Caco-2 (cell line): Measurements from ENCODE around the gene NACC1. TPM values are rescaled to one million over a fixed set of nuclear protein-coding genes. Genes with fewer than 3 reads are reported as not detected.
A peak's percentile ranks its signal among the peaks of the same experiment; 100 is the strongest.

Experiments used
- Bru-seq: library from RNA; stranded (reverse); fragments of 400-500 nt; gene quantifications from one replicate; lab custom pipeline; 2021; lab: Mats Ljungman, UMichigan
- BruChase-seq, 2 experiments: library from RNA; stranded (reverse); fragments of 400-500 nt; gene quantifications; one replicate each; lab custom pipeline; 2021; lab: Mats Ljungman, UMichigan
- BruUV-seq: library from RNA; stranded (reverse); fragments of 400-500 nt; replicated peaks from 2 replicates; lab custom pipeline; 2021; lab: Mats Ljungman, UMichigan
- CTCF ChIA-PET: fragments of 300-600 bp; sonication (Branson Sonifier 250); formaldehyde crosslinking; loops from one replicate; lab custom pipeline; 2022; ENCODE audit warnings: antibody characterized with exemption; lab: Charles Lee
- POLR2A ChIA-PET: fragments of 300-600 bp; sonication (Branson Sonifier 250); formaldehyde crosslinking; loops from one replicate; lab custom pipeline; 2022; ENCODE audit warnings: antibody characterized with exemption; lab: Charles Lee
- DNase-seq, 2 experiments: peaks; one replicate each; pipeline versions ENCODE4 v3.0.0 to v3.0.0-alpha.2; 2020 to 2022
- H3K27me3 ChIP-seq: replicated peaks from 2 replicates; pipeline ENCODE4 v1.6.0; 2011; ENCODE audit warnings: low read length; ENCODE audit not compliant: control insufficient read depth, insufficient read depth
- H3K36me3 ChIP-seq: 2 replicates; pipeline ENCODE4 v1.5.1; 2011; ENCODE audit warnings: low read length; ENCODE audit not compliant: control insufficient read depth, insufficient read depth
- H3K4me1 ChIP-seq: fragments of 250-450 bp; sonication (Bioruptor Pico); 2 replicates; pipeline ENCODE4 v1.5.1; 2020; ENCODE audit warnings: mild to moderate bottlenecking
- H3K4me3 ChIP-seq: 2 replicates; pipeline ENCODE4 v1.5.1; 2011; ENCODE audit warnings: low read depth, mild to moderate bottlenecking, control low read depth, low read length
- H3K9me3 ChIP-seq: fragments of 250-450 bp; sonication (Bioruptor Pico); 2 replicates; pipeline ENCODE4 v1.5.1; 2020; ENCODE audit warnings: mild to moderate bottlenecking, moderate library complexity
- H3K27ac Mint-ChIP-seq: one replicate; pipeline ENCODE4 v1.8.0; 2022; ENCODE audit warnings: mixed read lengths; ENCODE audit not compliant: unreplicated experiment
- H3K27me3 Mint-ChIP-seq: one replicate; pipeline ENCODE4 v1.8.0; 2022; ENCODE audit warnings: mixed read lengths; ENCODE audit not compliant: insufficient read depth, unreplicated experiment
- H3K36me3 Mint-ChIP-seq: one replicate; pipeline ENCODE4 v1.8.0; 2022; ENCODE audit warnings: mild to moderate bottlenecking, mixed read lengths; ENCODE audit not compliant: insufficient read depth, unreplicated experiment
- H3K4me1 Mint-ChIP-seq: one replicate; pipeline ENCODE4 v1.8.0; 2022; ENCODE audit warnings: low read depth, mixed read lengths; ENCODE audit not compliant: unreplicated experiment
- H3K4me3 Mint-ChIP-seq: one replicate; pipeline ENCODE4 v1.8.0; 2022; ENCODE audit warnings: mild to moderate bottlenecking, moderate library complexity, mixed read lengths; ENCODE audit not compliant: unreplicated experiment
- H3K9me3 Mint-ChIP-seq: one replicate; pipeline ENCODE4 v1.8.0; 2022; ENCODE audit warnings: mixed read lengths; ENCODE audit not compliant: unreplicated experiment
- intact Hi-C: fragments of 100-400 bp; cut with micrococcal nuclease; formaldehyde crosslinking; loops from one replicate; pipeline ENCODE4 v1.10.0; 2022; ENCODE audit not compliant: unreplicated experiment
- long read RNA-seq: library from polyadenylated mRNA; stranded (forward); transcript quantifications from one replicate; pipeline ENCODE4 v2.0.0, GENCODE V29; 2022
- total RNA-seq: library from RNA; stranded (reverse); gene quantifications from 2 replicates; pipeline ENCODE4 v1.2.3, GENCODE V29; 2022
- TF ChIP-seq, protein P1 (sequence below), 2 experiments: fragments of 200-600 bp in 1 of 2; IDR thresholded peaks; 1 replicate in 1 of 2; 2 replicates in 1 of 2; pipeline versions ENCODE4 v1.5.1 to v1.8.0; 2011 to 2022; ENCODE audit warnings: antibody characterized with exemption in 1 of 2, control low read depth in 1 of 2, inconsistent platforms in 1 of 2, low read depth in 1 of 2, low read length in 1 of 2, mild to moderate bottlenecking in 1 of 2, moderate library complexity in 1 of 2; ENCODE audit not compliant: insufficient read depth in 1 of 2, severe bottlenecking in 1 of 2, unreplicated experiment in 1 of 2

Gene NACC1
- 89.6 and 92.7 TPM in 2 replicates for total RNA-seq
- percentile 73 among the genes with signal in this experiment for Bru-seq, nascent RNA
- percentile 85 among the genes with signal in this experiment for BruChase-seq, experiment 1, labeled RNA remaining after a 2-hour chase
- BruChase-seq, experiment 2, labeled RNA remaining after a 6-hour chase = percentile 91 among the genes with signal in this experiment
- long read RNA-seq, partial matches to known transcripts = 1 of 12 reads
- long read RNA-seq, other reads (novel, unspliced or antisense) = 11 of 12 reads

DNA sequence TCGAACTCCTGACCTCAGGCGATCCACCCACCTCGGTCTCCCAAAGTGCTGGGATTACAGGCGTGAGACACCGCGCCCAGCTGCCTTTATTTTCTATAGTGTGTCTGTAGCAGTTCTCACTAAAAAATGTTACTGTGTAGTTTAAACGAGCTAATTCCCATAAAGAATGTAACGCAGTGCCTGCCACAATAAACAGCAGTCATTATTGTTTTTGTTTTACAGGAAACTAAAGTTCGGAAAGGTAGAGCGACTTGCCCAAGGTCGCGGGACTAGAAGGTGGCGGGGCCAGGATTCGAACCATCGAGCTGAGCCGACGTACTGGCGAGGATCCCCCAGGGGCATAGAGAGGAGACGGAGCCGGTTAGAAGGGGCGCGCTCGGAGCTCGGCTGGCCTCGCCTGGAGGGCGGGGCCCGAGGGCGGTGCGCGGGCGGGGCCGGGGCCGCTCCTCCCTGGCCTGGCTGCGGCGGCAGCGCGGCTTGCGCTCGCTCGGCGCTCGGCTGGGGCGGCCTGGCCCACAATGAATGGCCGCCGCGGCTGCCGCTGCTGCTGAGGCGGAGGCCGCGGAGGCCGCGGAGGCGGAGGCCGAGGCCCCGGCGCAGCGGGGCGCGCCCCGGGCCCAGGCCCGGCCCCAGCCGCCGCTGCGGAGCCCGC lies at the start of gene NACC1:
Gene NACC1 (plus strand): TSS at position 493 of the 652 bp plus-strand sequence. CDS start 16,944 bp downstream, outside the sequence.
- Mint-ChIP-seq H3K4me3 (peak within 1 kb of the TSS; percentile 100), H3K36me3 (peaks cover 23% of the 10 kb centered on the region), H3K27me3 (no peaks in the 10 kb centered on the region), H3K27ac (peak within 1 kb of the TSS; percentile 96), H3K4me1 (peaks cover 6% of the 10 kb centered on the region), H3K9me3 (no peaks in the 10 kb centered on the region)
- H3K9me3 ChIP-seq = no peaks in the 10 kb centered on the region
- peak; percentile 87 to 93 for DNase-seq
- H3K27me3 ChIP-seq = no peaks in the 10 kb centered on the region
- CTCF ChIA-PET = interaction anchor here (0.5 to 0.9 kb wide), 4 partner anchors 10 to 152 kb away, joined by 3 to 5 read pairs (median 4); no protein-coding TSS in a partner anchor
- H3K4me1 ChIP-seq = no peaks in the 10 kb centered on the region
- BruUV-seq = no TSS peak
- TF ChIP-seq, protein P1, sequence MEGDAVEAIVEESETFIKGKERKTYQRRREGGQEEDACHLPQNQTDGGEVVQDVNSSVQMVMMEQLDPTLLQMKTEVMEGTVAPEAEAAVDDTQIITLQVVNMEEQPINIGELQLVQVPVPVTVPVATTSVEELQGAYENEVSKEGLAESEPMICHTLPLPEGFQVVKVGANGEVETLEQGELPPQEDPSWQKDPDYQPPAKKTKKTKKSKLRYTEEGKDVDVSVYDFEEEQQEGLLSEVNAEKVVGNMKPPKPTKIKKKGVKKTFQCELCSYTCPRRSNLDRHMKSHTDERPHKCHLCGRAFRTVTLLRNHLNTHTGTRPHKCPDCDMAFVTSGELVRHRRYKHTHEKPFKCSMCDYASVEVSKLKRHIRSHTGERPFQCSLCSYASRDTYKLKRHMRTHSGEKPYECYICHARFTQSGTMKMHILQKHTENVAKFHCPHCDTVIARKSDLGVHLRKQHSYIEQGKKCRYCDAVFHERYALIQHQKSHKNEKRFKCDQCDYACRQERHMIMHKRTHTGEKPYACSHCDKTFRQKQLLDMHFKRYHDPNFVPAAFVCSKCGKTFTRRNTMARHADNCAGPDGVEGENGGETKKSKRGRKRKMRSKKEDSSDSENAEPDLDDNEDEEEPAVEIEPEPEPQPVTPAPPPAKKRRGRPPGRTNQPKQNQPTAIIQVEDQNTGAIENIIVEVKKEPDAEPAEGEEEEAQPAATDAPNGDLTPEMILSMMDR (IDR thresholded peaks at IDR 0.05; ENCODE audit: insufficient read depth in 1 of 2, low read depth in 1 of 2, low read length in 1 of 2, severe bottlenecking in 1 of 2, unreplicated experiment in 1 of 2) = no peak
- POLR2A ChIA-PET = interaction anchor here (0.7 to 1.0 kb wide), 4 partner anchors 10 to 46 kb away, joined by 3 to 6 read pairs (median 4); no protein-coding TSS in a partner anchor
- H3K36me3 ChIP-seq = peaks cover 1% of the 10 kb centered on the region
- peak within 1 kb of the TSS; percentile 93 for H3K4me3 ChIP-seq
- intact Hi-C loops = loop anchor here (2.0 kb wide), 1 partner anchor 33 kb away; the partner anchor contains the start of genes IER2 and STX10

DNA sequence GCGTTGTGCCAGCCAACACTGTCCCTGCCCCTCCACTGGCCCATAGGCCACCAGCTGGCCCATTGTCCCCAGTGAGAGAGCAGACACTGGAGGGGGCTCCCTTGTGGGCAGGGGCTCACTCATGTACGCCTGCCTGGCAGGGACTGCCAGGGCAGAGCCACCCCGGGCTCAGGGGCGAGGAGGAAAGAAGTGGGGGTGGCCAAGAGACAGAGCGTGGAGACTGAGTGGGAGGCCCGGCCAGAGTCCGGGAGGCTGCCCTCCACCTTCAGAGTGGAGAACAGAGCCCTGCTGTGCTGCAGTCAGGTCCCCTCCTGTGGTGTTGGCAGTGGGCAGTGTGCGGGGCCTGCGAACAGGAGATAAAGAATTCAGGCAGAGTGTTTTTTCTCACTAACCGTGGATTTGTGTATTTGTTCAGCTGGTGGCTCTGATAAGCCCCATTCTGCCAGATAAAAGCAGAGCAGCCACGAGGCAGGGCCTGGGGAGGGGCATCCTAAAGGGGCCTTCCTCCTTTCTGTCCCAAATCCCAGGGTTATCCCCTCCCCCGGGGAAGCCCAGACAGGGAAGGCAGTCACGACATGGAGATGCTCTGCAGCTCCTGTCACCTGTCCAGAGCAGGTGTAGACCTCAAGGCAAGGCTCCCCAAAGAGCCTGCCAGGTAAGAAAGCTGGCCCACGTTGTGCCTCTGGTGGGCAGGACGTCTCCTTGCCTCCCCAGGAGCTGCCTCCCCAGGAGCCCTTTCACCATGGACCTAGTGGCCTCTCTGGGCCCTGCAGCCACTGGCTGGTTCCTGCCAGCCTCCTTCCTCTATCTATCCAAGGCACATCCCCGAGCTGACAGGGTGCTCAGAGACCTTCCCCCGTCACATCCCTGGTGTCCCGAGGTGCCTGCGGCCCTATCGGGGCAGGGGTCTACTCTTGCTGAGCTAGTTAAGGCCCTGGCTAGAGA lies 48.4 kb upstream of the NACC1 start:
- no peaks in the 10 kb centered on the region for H3K27me3 Mint-ChIP-seq
- H3K27me3 ChIP-seq = no peaks in the 10 kb centered on the region
- intact Hi-C loops = no loop called here
- H3K36me3 ChIP-seq = no peaks in the 10 kb centered on the region
- H3K36me3 Mint-ChIP-seq = no peaks in the 10 kb centered on the region
- DNase-seq = peak in 1 of 2 experiments; percentile 34
- no peak overlapping the region for H3K4me3 ChIP-seq
- POLR2A ChIA-PET = no interaction called here
- H3K9me3 ChIP-seq = no peaks in the 10 kb centered on the region
- no peaks in the 10 kb centered on the region for H3K9me3 Mint-ChIP-seq
- TF ChIP-seq, protein P1 (IDR thresholded peaks at IDR 0.05; ENCODE audit: insufficient read depth in 1 of 2, low read depth in 1 of 2, low read length in 1 of 2, severe bottlenecking in 1 of 2, unreplicated experiment in 1 of 2) = no peak
- H3K4me3 Mint-ChIP-seq = no peak overlapping the region
- no TSS peak for BruUV-seq
- CTCF ChIA-PET = interaction anchor here (0.6 to 2.1 kb wide), 7 partner anchors 9 to 242 kb away, joined by 3 to 15 read pairs (median 4); no protein-coding TSS in a partner anchor
- H3K4me1 ChIP-seq = peaks cover 16% of the 10 kb centered on the region
- H3K4me1 Mint-ChIP-seq = peaks cover 8% of the 10 kb centered on the region
- no peak overlapping the region for H3K27ac Mint-ChIP-seq
